GM23338 (cell line): ENCODE results near the gene NPAS2.

Experiments
- EZH2 ChIP-seq: fragments of 200-600 bp; sonication (generic); IDR thresholded peaks from one replicate; pipeline ENCODE4 v1.8.0; 2017; ENCODE audit warnings: antibody characterized with exemption, mild to moderate bottlenecking, low read depth; ENCODE audit not compliant: unreplicated experiment
- EZH2phosphoT487 ChIP-seq: fragments of 200-600 bp; sonication (generic); IDR thresholded peaks from one replicate; pipeline ENCODE4 v1.8.1; 2018; ENCODE audit warnings: antibody characterized with exemption; ENCODE audit not compliant: unreplicated experiment
- JUNB ChIP-seq: IDR thresholded peaks from one replicate; pipeline ENCODE4 v1.6.1; 2016; ENCODE audit warnings: antibody characterized with exemption; ENCODE audit not compliant: unreplicated experiment
- POLR2AphosphoS5 ChIP-seq: IDR thresholded peaks from 2 replicates; pipeline ENCODE4 v1.6.1; 2016; ENCODE audit warnings: antibody characterized with exemption, low read depth
- TF ChIP-seq, protein P1 (sequence below), 2 experiments: fragments of 200-600 bp in 1 of 2; sonication (generic) in 1 of 2; conservative IDR thresholded peaks; 2 replicates each; pipeline versions ENCODE4 v1.5.1 to v1.6.1; 2016 to 2017; ENCODE audit warnings: antibody characterized with exemption in 2 of 2, low read depth in 2 of 2, mild to moderate bottlenecking in 2 of 2, moderate library complexity in 1 of 2
- TF ChIP-seq, protein P2 (sequence below): IDR thresholded peaks from one replicate; pipeline ENCODE4 v1.6.1; 2018; ENCODE audit warnings: antibody characterized with exemption; ENCODE audit not compliant: unreplicated experiment
- TF ChIP-seq, protein P3 (sequence below): IDR thresholded peaks from 2 replicates; pipeline ENCODE4 v1.6.1; 2016; ENCODE audit warnings: antibody characterized with exemption

DNA sequence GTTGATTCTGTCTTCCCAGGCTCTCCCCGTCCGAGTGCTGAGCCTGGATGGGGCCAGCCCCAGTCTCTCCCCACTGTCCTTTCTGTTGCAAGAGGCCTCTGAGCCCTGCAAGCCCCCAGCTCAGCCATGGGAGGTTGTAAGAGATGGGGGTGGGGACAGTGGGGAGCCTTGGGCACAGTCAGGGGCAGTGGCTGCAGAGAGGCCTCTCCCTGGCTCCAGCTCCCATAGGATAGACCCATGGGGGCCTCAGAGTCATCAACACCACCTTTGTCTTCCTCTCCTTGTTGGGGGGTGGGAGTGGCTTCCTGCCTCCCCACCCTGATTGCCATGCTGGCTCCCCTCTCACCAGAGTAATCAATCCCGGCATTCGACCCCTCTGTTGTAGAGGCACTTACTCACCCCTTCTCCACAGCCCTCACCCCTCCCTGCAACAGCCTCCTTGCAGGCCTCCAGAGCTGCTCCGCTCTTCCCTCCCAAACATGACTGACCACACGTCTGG is 37.5 kb upstream of the NPAS2 start:
- TF ChIP-seq, protein P1, sequence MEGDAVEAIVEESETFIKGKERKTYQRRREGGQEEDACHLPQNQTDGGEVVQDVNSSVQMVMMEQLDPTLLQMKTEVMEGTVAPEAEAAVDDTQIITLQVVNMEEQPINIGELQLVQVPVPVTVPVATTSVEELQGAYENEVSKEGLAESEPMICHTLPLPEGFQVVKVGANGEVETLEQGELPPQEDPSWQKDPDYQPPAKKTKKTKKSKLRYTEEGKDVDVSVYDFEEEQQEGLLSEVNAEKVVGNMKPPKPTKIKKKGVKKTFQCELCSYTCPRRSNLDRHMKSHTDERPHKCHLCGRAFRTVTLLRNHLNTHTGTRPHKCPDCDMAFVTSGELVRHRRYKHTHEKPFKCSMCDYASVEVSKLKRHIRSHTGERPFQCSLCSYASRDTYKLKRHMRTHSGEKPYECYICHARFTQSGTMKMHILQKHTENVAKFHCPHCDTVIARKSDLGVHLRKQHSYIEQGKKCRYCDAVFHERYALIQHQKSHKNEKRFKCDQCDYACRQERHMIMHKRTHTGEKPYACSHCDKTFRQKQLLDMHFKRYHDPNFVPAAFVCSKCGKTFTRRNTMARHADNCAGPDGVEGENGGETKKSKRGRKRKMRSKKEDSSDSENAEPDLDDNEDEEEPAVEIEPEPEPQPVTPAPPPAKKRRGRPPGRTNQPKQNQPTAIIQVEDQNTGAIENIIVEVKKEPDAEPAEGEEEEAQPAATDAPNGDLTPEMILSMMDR (conservative IDR thresholded peaks at IDR 0.05; ENCODE audit: low read depth in 2 of 2) = no peak
- TF ChIP-seq, protein P2, sequence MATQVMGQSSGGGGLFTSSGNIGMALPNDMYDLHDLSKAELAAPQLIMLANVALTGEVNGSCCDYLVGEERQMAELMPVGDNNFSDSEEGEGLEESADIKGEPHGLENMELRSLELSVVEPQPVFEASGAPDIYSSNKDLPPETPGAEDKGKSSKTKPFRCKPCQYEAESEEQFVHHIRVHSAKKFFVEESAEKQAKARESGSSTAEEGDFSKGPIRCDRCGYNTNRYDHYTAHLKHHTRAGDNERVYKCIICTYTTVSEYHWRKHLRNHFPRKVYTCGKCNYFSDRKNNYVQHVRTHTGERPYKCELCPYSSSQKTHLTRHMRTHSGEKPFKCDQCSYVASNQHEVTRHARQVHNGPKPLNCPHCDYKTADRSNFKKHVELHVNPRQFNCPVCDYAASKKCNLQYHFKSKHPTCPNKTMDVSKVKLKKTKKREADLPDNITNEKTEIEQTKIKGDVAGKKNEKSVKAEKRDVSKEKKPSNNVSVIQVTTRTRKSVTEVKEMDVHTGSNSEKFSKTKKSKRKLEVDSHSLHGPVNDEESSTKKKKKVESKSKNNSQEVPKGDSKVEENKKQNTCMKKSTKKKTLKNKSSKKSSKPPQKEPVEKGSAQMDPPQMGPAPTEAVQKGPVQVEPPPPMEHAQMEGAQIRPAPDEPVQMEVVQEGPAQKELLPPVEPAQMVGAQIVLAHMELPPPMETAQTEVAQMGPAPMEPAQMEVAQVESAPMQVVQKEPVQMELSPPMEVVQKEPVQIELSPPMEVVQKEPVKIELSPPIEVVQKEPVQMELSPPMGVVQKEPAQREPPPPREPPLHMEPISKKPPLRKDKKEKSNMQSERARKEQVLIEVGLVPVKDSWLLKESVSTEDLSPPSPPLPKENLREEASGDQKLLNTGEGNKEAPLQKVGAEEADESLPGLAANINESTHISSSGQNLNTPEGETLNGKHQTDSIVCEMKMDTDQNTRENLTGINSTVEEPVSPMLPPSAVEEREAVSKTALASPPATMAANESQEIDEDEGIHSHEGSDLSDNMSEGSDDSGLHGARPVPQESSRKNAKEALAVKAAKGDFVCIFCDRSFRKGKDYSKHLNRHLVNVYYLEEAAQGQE = no peak
- no peak for TF ChIP-seq EZH2
- TF ChIP-seq JUNB = no peak
- TF ChIP-seq, protein P3, sequence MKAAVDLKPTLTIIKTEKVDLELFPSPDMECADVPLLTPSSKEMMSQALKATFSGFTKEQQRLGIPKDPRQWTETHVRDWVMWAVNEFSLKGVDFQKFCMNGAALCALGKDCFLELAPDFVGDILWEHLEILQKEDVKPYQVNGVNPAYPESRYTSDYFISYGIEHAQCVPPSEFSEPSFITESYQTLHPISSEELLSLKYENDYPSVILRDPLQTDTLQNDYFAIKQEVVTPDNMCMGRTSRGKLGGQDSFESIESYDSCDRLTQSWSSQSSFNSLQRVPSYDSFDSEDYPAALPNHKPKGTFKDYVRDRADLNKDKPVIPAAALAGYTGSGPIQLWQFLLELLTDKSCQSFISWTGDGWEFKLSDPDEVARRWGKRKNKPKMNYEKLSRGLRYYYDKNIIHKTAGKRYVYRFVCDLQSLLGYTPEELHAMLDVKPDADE = no peak
- no peak for TF ChIP-seq EZH2phosphoT487
- no peak for TF ChIP-seq POLR2AphosphoS5
